HG02642 (cell line): ENCODE data around the gene NPAS3.

ENCODE experiments used
- ATAC-seq: cut with Tn5 transposase; IDR thresholded peaks from one replicate; pipeline ENCODE4 v1.9.1; 2021; ENCODE audit warnings: mild to moderate bottlenecking; ENCODE audit not compliant: unreplicated experiment, poor library complexity

Gene NPAS3

GRCh38 chr14:33291529-33292104, 352.9 kb downstream of the NPAS3 start:
- no peak for ATAC-seq

GRCh38 chr14:33294419-33294818, 355.7 kb downstream of the NPAS3 start:
- ATAC-seq: no peak

- ATAC-seq: no peak
These were observed 358.9 kb downstream of the NPAS3 start for GRCh38 chr14:33297565-33297964.

GRCh38 chr14:33307691-33308251, 369.1 kb downstream of the NPAS3 start:
- ATAC-seq: no peak

- ATAC-seq: no peak
These were observed 370.4 kb downstream of the NPAS3 start for GRCh38 chr14:33309106-33309505.

- ATAC-seq: no peak
These were observed 376.5 kb downstream of the NPAS3 start for GRCh38 chr14:33315217-33315616.

- no peak for ATAC-seq
These were observed 377.0 kb downstream of the NPAS3 start for GRCh38 chr14:33315721-33316120.

- no peak for ATAC-seq
These were observed 379.0 kb downstream of the NPAS3 start for GRCh38 chr14:33317675-33318074.

GRCh38 chr14:33323979-33324378, 385.3 kb downstream of the NPAS3 start:
- no peak for ATAC-seq

GRCh38 chr14:33331176-33331949, 392.7 kb downstream of the NPAS3 start:
- ATAC-seq: no peak

GRCh38 chr14:33332497-33332896, 393.8 kb downstream of the NPAS3 start:
- ATAC-seq: no peak

GRCh38 chr14:33335366-33335765, 396.7 kb downstream of the NPAS3 start:
- no peak for ATAC-seq

- ATAC-seq: no peak
These were observed 403.8 kb downstream of the NPAS3 start for GRCh38 chr14:33342299-33342974.

GRCh38 chr14:33343016-33343415, 404.3 kb downstream of the NPAS3 start:
- no peak for ATAC-seq

GRCh38 chr14:33347796-33348195, 409.1 kb downstream of the NPAS3 start:
- ATAC-seq: no peak

- no peak for ATAC-seq
These were observed 409.8 kb downstream of the NPAS3 start for GRCh38 chr14:33348510-33348909.

- ATAC-seq: no peak
These were observed 411.2 kb downstream of the NPAS3 start for GRCh38 chr14:33349871-33350270.

GRCh38 chr14:33350366-33350990, 411.8 kb downstream of the NPAS3 start:
- no peak for ATAC-seq

GRCh38 chr14:33352821-33353220, 414.1 kb downstream of the NPAS3 start:
- no peak for ATAC-seq

GRCh38 chr14:33356181-33356580, 417.5 kb downstream of the NPAS3 start:
- no peak for ATAC-seq
